Measurements from ENCODE around the gene LIN7C.

GRCh38 chr11:27545946-27546345 is 39.4 kb upstream of the LIN7C start:
- TF ChIP-seq POLR2A (IDR thresholded peaks at IDR 0.05; ENCODE audit: low read depth, low read length) (no peak), SPI1 (IDR thresholded peaks at IDR 0.05; ENCODE audit: low read depth, low read length) (no peak), PAX5 (IDR thresholded peaks at IDR 0.05; ENCODE audit: insufficient read depth, low read length, severe bottlenecking) (no peak)
